GM19372 (cell line): ENCODE data around the gene ANO7.

ENCODE experiments used
- ATAC-seq: cut with Tn5 transposase; IDR thresholded peaks from one replicate; pipeline ENCODE4 v1.9.1; 2021; ENCODE audit warnings: mild to moderate bottlenecking, low read depth, moderate library complexity; ENCODE audit not compliant: unreplicated experiment

ANO7 gene

DNA sequence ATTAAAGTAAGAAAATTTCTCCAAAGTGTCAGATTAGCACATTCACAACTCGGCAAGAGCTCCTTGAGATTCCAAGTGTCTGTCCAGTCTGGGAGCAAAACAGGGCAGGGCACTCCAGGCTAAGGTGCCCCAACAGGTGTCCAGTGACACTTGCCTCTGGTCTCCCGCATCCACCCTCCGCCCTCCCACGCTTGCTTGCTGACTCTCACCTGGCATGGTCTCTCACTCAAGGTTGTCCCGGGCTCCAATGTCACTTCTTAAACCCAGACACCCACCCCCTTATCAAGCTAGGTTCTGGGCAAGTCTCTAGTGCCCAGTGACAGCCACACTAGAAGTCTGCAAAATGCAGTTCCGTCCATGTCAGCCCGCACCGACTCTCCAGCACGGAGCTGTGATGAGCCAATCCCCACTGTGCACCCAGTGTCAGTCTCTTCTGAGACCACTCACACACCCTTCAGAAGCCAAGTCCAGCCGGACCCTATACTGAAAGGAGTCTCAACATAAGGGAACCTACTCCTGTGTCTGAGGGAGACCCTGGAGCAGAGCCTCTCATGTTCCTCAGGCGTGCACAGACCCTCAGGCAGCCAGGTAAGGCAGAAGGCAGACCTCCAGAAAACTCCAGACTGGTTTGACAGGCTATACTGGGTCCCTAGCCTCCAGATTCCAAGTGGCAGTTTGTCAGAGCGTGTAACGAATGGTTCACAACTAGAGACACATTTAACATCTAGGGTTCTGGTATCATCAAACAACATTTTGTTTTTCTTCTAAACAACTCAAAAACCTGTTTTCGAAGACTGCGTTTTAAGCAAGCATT is 81.4 kb downstream of the ANO7 start:
- no peak for ATAC-seq

DNA sequence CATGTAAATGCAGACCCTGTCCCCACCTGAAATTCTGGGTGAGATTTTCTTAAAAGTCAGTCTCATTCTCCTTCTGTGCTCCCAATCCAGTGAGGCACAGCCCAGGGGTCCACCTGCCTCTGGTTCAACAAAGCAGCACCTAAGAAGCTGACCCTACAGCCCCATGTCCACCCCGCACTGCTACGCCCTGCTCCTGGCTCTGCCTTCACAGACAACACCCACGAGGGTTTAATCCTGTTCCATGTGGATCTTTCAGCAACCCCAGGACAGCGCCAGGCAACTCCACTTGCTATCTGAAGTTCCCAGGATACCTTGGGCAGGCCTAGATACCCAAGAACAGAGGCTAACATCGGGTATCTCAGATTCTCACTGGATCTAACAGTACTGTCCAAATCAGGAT is 82.1 kb downstream of the ANO7 start:
- ATAC-seq: no peak

DNA sequence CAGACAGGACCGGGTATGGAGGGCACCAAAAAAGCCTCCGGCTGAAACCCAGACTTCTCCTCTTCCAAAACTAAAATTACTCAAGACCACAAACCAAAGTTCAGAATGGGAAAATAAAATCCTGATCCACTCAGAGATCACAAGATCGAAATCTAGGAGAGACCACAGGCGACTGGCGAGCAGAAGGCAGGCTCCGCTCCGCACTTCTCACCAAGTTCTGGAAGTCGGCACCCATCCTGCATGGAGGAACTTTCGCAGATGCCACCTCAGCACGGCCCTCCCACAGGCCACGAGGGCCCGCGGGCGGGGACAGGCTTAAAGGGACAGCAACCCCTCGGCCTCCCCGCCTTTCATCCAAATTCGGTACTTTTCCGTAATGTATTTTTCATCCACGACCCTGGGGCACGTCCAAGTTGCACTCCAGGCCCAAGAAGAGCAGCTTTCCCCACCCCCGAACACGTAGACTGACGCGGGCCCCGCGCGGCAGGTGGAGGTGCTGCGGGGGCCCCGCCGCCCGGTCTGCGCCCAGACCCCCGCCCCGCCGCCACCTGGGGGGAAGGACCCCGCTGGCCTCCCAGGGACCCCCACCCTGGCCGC is 83.3 kb downstream of the ANO7 start:
- ATAC-seq: peak; percentile 46

DNA sequence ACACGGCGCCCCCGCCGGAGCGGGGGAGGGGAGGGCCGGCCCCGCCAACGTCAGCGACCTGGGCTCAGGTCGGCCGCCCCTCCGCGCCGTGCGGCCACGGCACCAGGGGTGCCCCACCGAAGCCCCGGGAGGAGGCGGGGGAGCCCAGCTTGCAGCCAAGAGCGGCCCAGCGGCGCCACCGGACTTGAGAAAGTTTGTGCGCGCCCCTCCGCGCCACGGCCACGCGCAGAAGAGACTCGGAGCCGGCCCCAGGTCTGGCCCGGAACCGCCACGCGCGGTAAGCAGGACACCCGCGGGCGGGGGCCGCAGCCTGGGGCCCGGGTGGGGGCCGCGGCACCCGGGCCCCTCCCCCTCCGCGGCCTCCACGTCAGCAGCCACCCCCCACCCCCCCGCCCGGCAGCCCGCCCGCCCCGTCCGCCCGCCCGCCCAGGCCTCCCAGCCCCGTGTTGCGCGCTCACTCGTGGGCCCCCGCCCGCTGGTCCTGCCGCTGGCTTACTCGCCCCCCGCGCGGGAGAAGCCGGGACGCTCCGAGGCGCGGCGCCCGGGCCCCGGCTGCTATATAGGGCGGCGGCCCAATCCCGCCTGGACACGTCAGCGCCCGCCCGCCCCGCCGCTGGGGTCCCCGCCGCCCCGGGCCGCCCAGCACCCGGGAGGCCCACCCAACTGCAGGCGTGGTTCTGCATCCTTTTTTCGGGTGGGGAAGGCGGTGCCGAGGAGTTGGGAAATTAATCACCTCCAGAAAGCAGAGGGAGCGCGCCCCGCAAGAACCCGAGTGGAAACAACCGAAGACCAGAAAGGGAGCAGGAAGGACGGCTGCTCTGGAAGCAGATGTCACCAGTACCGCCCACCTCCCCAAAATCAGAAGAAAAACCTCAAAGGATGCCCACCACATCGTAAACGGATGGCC is 84.1 kb downstream of the ANO7 start:
- peak; percentile 58 for ATAC-seq

DNA sequence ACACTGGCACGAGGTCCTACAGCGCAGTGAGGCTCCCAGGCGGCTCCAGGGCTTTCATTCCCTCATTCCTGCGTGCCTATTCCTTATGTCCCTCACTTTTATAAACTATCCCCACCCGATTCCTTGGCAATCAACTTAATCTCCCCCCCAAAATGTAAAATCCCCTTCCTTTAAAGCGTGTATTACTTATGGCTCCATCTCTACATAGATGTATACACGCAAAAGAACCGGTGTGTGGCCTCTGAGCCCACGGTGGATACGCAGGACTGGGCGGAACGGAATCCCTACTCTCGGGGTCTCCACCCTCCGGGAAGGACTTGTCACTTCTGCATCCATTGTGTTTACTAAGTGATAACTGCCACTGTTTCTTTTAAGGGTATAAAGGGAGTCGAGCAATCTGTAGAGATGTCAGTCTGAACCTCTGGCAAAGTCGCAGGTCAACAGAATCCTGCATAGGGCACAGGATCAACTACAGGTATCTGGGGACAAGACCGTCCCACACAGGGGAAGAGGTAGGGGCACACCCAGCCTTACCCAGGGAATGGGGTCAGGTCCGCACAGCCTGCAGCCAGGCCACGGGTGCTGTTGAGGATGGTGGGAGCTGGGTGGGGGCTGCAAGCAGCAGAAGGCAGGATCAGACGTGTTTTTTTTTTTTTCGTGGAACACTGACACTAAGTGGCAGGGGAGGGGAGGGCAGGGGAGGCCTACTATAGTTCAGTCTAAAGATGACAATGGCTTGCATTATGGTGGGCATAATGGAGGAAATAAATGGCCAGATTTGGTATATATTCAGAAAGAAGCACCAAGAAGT is 84.9 kb downstream of the ANO7 start:
- ATAC-seq: no peak

DNA sequence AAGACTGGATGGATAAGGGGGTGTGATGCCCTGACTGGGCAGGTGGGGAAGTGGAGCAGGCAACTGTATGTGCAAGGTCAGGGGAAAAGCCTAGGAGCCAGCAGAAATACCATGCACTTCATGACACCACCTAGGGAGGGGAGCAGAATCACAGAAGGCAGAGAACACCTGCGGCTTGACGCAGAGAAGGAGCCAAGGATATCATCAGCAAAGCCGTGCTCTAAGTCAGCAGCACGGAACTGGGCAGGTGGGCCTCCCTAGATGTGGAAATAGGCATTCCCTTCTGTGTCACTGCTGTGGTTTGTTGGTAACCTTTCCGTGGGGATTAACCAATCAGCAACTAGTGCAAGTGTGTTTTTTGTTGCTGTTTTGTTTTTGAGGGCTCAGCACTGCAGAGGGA is 85.7 kb downstream of the ANO7 start:
- ATAC-seq: no peak
